Right lobe of liver (tissue), 4 donors: ENCODE data around the gene NYAP2.

Source experiments
- CTCF ChIP-seq, 4 donors: fragments of 200-600 bp in 3 of 4; fragments of 450-650 bp in 1 of 4; IDR thresholded peaks; one replicate each; pipeline versions ENCODE4 v1.5.1 to v1.8.0; 2016 to 2022; ENCODE audit warnings: antibody characterized with exemption in 4 of 4, mild to moderate bottlenecking in 2 of 4
- POLR2A ChIP-seq: fragments of 450-650 bp; IDR thresholded peaks from one replicate; pipeline ENCODE4 v1.6.1; 2017; ENCODE audit warnings: antibody characterized with exemption, mild to moderate bottlenecking
- donor health status: DM: no; HTN: no; CAD: no.
- donor health status: DM: no; HTN: no; CAD: no.
- donor health status: DM: no; HTN: yes; CAD: no.

- no peak for TF ChIP-seq CTCF (IDR thresholded peaks at IDR 0.05)
- TF ChIP-seq POLR2A: no peak
These were observed 17.3 kb downstream of the NYAP2 start for GRCh38 chr2:225416616-225417367.
